ENCODE data around the gene MED13L.

DNA sequence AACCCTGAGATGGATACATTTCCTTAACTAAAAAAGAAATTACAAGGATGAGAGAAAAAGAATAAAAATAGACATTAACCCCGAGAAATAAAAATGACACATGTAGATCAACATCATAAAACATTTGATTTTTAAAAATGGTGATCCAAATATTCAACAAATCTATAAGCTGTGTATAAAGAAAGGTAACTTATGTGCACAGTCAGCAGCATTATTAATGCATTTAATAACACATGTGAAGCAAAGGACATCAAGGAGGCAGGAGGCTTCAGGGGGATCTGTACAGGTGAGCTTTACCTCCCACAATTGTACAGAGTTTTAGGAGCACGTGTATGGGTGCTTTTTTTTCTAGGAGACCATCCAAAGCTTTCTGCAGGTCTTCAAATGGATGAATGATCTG is 76.1 kb downstream of the MED13L start:
- TF ChIP-seq ARNTL (CRISPR knock-in tag; IDR thresholded peaks at IDR 0.05; ENCODE audit: borderline replicate concordance, low read depth) (no peak), ZFP30 (CRISPR knock-in tag; IDR thresholded peaks at IDR 0.05) (no peak), ZFP3 (CRISPR knock-in tag; IDR thresholded peaks at IDR 0.05) (no peak), RARB (CRISPR knock-in tag; IDR thresholded peaks at IDR 0.05) (no peak), OSR1 (CRISPR knock-in tag; IDR thresholded peaks at IDR 0.05) (no peak), GLIS3 (CRISPR knock-in tag; IDR thresholded peaks at IDR 0.05) (no peak)
- TF ChIP-seq, protein P1, sequence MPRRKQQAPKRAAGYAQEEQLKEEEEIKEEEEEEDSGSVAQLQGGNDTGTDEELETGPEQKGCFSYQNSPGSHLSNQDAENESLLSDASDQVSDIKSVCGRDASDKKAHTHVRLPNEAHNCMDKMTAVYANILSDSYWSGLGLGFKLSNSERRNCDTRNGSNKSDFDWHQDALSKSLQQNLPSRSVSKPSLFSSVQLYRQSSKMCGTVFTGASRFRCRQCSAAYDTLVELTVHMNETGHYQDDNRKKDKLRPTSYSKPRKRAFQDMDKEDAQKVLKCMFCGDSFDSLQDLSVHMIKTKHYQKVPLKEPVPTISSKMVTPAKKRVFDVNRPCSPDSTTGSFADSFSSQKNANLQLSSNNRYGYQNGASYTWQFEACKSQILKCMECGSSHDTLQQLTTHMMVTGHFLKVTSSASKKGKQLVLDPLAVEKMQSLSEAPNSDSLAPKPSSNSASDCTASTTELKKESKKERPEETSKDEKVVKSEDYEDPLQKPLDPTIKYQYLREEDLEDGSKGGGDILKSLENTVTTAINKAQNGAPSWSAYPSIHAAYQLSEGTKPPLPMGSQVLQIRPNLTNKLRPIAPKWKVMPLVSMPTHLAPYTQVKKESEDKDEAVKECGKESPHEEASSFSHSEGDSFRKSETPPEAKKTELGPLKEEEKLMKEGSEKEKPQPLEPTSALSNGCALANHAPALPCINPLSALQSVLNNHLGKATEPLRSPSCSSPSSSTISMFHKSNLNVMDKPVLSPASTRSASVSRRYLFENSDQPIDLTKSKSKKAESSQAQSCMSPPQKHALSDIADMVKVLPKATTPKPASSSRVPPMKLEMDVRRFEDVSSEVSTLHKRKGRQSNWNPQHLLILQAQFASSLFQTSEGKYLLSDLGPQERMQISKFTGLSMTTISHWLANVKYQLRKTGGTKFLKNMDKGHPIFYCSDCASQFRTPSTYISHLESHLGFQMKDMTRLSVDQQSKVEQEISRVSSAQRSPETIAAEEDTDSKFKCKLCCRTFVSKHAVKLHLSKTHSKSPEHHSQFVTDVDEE (CRISPR knock-in tag; IDR thresholded peaks at IDR 0.05) = no peak
- TF ChIP-seq, protein P2, sequence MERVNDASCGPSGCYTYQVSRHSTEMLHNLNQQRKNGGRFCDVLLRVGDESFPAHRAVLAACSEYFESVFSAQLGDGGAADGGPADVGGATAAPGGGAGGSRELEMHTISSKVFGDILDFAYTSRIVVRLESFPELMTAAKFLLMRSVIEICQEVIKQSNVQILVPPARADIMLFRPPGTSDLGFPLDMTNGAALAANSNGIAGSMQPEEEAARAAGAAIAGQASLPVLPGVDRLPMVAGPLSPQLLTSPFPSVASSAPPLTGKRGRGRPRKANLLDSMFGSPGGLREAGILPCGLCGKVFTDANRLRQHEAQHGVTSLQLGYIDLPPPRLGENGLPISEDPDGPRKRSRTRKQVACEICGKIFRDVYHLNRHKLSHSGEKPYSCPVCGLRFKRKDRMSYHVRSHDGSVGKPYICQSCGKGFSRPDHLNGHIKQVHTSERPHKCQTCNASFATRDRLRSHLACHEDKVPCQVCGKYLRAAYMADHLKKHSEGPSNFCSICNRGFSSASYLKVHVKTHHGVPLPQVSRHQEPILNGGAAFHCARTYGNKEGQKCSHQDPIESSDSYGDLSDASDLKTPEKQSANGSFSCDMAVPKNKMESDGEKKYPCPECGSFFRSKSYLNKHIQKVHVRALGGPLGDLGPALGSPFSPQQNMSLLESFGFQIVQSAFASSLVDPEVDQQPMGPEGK (CRISPR knock-in tag; IDR thresholded peaks at IDR 0.05; ENCODE audit: borderline replicate concordance) = no peak
- TF ChIP-seq, protein P3, sequence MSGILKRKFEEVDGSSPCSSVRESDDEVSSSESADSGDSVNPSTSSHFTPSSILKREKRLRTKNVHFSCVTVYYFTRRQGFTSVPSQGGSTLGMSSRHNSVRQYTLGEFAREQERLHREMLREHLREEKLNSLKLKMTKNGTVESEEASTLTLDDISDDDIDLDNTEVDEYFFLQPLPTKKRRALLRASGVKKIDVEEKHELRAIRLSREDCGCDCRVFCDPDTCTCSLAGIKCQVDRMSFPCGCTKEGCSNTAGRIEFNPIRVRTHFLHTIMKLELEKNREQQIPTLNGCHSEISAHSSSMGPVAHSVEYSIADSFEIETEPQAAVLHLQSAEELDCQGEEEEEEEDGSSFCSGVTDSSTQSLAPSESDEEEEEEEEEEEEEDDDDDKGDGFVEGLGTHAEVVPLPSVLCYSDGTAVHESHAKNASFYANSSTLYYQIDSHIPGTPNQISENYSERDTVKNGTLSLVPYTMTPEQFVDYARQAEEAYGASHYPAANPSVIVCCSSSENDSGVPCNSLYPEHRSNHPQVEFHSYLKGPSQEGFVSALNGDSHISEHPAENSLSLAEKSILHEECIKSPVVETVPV (CRISPR knock-in tag; IDR thresholded peaks at IDR 0.05) = no peak
- TF ChIP-seq, protein P4, sequence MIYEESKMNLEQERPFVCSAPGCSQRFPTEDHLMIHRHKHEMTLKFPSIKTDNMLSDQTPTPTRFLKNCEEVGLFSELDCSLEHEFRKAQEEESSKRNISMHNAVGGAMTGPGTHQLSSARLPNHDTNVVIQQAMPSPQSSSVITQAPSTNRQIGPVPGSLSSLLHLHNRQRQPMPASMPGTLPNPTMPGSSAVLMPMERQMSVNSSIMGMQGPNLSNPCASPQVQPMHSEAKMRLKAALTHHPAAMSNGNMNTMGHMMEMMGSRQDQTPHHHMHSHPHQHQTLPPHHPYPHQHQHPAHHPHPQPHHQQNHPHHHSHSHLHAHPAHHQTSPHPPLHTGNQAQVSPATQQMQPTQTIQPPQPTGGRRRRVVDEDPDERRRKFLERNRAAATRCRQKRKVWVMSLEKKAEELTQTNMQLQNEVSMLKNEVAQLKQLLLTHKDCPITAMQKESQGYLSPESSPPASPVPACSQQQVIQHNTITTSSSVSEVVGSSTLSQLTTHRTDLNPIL (CRISPR knock-in tag; IDR thresholded peaks at IDR 0.05; ENCODE audit: low read depth) = no peak
